ENCODE data around the gene KRI1. TPM values are rescaled to one million over a fixed set of nuclear protein-coding genes. Genes with fewer than 3 reads are reported as not detected.

KRI1 gene
- total RNA-seq, 4 donors from 2014 or later = 10.4 to 17.4 (median 12.4) TPM

DNA sequence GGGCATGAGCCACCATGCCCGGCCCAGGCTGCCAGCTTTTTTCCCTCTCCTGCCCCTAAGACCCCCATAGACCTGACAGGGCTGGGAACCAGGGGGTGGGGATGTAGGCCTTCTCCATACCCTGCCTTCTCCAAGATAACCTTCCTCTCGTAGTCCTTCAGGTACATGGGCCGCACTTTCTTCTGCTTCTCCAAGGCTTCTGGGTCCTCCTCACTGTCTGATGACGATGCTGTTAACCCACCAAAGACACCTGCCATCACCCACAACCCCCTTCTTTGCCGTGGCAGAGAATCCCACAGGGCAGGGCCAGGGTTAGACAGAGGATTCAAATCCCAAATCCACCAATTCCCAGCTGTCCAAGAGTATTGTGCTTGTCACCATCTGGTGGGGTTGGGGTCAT, 3.2 kb downstream of the KRI1 start:
- TF ChIP-seq, protein P1, sequence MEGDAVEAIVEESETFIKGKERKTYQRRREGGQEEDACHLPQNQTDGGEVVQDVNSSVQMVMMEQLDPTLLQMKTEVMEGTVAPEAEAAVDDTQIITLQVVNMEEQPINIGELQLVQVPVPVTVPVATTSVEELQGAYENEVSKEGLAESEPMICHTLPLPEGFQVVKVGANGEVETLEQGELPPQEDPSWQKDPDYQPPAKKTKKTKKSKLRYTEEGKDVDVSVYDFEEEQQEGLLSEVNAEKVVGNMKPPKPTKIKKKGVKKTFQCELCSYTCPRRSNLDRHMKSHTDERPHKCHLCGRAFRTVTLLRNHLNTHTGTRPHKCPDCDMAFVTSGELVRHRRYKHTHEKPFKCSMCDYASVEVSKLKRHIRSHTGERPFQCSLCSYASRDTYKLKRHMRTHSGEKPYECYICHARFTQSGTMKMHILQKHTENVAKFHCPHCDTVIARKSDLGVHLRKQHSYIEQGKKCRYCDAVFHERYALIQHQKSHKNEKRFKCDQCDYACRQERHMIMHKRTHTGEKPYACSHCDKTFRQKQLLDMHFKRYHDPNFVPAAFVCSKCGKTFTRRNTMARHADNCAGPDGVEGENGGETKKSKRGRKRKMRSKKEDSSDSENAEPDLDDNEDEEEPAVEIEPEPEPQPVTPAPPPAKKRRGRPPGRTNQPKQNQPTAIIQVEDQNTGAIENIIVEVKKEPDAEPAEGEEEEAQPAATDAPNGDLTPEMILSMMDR (IDR thresholded peaks at IDR 0.05; ENCODE audit: low read depth) = no peak

DNA sequence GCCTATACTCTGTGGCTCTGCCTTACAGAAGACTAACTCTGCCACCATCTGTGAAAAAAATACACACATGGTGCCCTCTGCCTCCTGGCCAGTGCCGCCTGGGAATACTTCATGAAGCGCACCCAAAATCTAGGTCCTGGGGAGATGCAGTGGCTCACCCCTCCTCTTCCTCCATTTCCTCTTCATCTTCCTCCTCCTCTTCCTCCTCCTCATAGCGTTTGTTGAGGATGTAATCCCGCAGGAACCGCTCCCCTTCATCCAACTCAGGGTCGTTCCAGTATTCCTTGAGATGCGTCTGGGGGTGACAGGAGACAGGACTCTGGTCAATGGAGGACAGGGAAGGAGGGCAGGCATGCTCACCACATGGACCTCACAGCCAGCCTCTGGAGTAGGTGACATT, 5.7 kb downstream of the KRI1 start:
- TF ChIP-seq, protein P1 (IDR thresholded peaks at IDR 0.05; ENCODE audit: low read depth) = no peak

DNA sequence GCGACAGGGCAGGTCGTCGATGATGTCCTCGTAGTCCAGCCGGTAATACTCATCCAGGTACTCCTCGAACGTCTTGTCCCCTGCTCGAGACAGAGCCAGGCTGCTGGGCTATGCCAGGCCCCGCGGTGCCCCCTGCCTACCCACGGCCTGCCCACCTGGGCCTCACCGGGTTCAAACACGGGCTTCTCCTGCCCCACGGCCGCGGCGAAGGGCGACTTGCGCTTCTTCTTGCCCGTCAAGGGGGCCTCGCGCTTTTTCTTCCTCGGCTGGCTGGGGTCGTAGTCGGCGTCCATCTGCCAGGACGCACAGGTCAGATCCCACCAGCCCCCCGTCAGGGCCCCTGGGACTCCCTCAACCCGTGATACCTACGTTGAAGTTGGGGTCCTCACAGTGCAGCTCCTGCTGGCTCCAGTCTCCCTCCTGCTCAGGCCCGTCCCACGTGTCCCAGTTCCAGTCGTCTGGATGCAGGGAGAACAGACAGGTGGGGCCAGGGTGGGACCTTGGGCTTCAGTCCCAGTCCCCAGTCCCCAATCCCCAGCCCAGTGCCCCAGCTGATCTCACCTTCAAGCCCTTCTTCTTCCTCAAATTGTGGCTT, 8.1 kb downstream of the KRI1 start:
- TF ChIP-seq, protein P1 (IDR thresholded peaks at IDR 0.05; ENCODE audit: low read depth) = no peak

DNA sequence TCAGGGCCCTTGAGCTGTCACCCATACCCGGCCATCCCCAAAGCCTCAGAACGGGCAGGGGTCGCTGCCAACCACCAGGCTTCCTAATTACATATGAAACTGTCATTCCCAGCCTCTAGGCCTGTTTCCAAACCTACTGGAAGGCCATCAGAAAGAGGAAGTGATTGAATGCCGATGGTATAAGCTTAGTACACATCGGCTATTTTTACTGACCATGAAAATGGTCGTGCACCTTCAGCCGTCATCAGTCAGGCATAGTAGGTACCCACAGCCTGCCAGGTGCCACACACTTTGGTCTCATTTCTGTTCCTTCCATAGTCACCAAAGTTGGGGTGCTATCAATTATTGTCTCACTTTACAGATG, 10.2 kb downstream of the KRI1 start:
- TF ChIP-seq, protein P1 (IDR thresholded peaks at IDR 0.05; ENCODE audit: low read depth) = no peak

DNA sequence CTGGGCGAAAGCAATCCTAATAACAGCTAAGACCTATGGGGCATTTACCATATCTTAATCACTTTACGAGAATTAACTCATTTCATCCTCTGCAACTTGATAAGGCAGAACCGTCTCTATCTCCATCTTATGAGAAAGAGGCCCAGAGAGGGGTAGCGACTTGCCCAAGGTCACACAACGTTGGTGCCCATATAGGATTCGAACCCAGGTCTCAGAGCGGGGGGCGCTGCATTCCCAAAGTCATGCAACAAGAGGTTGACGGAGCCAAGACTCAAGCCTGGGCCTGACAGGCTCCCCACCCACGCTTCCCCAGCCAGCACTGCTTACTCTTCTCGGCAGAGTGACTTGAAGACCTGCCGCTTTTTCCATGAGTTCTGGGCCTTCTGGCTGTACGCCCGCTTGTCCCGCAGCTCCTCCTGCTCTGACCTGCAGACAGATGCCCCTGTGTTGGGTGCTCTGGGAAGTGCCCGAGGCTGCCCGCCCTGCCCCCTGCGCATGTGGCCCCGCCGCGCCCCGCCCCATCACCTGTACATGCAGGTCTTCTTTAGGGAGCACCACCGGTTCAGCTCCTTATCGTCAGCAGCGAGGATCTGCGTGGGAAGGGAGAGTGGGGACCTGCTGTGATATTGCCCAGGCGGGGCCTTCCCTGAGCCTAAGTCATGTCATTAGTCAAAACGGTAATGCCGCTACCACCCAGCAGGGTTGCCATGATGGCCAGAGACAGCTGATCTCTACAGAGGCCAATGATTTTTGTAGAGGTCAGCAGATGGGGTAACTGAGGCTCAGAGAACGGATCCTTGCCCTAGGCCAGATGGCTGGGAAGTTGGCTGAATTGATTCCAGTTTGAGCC, 10.8 kb downstream of the KRI1 start:
- TF ChIP-seq, protein P1 (IDR thresholded peaks at IDR 0.05; ENCODE audit: low read depth) = no peak

DNA sequence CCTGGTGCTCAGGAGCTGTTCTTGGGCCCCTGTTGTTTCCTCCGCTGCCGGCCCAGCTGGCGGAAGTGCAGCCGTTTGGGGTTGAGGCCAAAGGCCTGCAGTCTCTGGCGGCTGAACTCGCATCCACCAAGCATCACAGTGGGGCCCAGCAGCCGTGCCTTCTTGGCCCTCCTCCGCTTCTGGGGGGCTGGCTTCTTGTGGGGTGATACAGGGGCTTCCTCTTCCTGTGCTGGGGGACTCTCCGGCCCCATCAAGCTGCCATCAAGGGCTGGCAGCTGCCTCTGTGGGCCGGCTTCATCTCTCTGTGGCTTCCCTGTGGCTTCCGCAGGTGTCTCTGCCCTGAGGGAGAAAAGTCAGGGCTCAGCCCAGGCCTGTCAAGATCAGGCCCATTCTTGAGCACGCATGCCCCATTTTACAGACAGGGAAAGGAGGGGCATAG, 11.8 kb downstream of the KRI1 start:
- TF ChIP-seq, protein P1 (IDR thresholded peaks at IDR 0.05; ENCODE audit: low read depth) = no peak

DNA sequence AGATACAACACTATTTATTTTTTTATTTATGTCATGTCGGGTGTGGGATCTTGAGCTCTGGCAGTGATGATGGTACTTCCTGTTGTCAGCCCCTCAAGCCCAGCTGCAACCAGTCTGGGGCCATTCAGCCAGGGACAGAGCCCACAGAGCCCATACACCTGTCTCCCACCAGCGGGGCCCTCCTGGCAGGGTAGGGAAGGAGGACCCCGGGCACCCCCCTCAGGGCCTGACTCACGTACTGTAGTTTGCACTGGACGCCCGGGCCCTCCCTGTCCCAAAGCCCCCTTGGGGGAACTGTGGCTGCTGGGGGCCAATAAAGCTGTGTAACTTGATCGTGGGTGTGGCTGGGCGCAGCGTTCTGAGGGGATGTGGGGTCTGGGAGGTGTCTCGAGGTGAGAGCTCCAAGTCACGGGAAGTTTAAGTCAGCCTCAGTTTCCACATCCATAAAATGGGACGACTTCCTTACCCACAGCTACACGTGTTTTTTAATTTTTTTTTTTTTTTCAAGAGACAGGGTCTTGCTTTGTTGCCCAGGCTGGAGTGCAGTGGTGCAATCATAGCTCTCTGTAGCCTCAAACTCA, 12.6 kb downstream of the KRI1 start:
- TF ChIP-seq, protein P1 (IDR thresholded peaks at IDR 0.05; ENCODE audit: low read depth) = no peak
